NOMO-1 (cell line): Measurements from ENCODE around the gene MOB2.

Source experiments
- DNase-seq, 2 experiments: peaks; one replicate each; lab custom pipeline; 2025; ENCODE audit not compliant: unreplicated experiment in 2 of 2; lab: John Stamatoyannopoulos, UW

Gene MOB2

DNA sequence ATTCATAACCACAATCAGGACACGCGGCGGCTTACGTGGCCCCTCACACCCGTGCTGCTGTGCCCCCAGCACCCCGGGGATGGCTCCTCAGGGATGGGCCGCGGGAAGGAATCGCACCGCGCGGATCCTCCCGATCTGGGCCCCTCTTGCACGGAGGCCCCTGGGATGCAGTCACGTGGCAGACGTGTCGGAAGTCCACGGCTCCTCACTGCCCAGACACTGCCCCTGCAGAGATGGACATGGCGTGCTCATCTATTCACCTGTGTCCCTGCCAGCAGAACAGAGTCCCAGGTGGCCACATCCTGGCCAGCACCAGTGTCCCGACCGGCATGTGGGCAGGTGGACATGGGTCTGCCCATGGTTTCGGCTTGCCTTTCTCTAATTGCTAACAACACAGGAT is 12.8 kb downstream of the MOB2 start:
- no peak for DNase-seq

- DNase-seq = no peak
Observed at GRCh38 chr11:1473011-1473628, 13.5 kb downstream of the MOB2 start.

- no peak for DNase-seq
Observed at GRCh38 chr11:1472180-1473005, 14.2 kb downstream of the MOB2 start.

DNA sequence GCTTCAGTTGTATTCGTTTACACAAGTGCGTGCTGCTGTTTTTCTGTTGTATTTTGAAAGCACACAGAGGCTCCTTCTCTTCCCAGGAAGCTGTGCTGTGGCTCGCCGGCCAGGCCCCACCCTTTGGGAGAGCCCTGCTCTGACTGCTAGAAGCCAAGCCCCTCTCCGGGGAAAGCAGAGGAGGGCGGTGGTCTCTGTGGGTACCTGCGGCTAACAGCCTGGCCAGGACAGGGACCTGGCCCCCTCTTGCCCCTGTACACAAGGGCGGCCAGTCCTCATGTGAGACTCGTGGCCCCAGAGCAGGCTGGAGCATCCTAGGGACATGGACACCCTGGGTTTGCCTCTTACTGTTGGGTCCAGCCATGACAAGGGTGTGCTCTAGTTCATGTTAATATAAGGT is 14.8 kb downstream of the MOB2 start:
- DNase-seq = no peak

DNA sequence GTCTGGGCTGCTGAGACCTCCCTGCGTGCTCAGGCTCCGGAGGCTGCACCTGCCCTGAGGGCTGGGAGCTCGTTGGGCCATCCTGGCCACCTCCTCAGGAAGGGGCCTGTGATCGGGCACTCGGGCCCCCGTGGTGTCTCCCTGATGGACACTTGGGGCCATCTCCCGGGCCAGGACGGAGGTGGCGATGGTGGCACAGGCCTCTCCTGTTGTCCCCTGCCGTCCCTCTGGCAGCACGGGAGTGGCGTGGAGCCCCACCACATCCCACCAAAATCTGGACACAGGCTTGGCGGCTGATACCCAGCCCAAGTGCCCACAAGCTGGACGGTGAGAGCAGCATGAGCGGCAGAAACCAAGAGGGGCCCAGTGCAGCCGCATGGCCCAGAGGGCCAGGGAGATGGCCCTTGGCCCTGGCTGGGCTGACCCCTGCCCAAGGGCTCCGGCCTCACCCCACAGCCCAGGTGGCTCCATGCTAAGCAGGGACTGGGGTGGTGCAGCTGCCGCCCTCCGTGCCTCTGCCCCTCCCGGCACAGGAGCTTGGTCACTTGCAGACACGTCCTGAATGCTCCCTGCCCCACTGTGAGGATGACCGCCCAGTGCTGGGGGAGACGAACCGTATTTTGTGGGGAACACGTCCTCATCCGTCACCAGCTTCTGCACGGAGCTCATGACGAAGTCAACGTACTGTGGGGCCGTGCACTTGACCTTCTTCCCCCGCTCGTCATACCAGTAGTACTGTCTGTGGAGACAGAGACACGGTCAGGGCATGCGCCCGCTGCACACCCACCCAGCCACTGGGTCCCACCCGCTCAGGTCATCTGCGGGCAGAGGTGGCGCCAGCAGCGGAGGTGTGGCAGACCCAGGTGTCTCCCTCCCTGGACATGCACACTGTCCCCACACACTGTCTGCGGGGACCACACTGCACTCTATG is 15.6 kb downstream of the MOB2 start:
- no peak for DNase-seq

GRCh38 chr11:1469911-1470680 is 16.5 kb downstream of the MOB2 start:
- no peak for DNase-seq

DNA sequence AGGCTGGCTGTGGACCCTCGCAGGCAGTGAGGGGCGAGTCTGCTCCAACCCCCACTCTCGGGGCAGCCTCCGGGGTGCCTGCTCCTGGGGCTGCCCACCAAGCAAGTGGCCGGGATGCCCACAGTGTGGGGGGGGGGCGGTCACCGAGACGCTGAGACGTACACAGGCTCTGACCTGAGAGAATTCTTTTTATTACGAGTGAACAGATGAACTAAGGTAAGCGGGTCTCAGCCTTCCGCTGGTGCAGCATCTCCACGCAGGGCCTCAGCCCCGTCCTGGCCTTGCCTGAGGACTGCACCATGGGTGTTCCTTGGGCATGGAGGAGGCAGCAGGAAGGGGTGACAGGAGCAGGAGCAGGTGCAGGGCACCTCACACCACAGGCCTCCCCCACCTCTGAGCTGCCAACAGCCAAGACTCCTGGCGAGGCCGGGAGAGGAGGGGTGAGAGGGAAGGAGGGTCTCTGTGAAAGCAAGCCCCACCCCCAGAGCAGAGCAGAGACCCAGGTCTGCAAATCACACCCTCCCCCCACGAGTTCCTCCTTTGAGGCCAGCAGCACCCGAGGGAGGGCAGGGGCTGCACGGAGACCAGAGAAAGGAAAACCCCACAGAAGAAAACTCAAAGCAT is 17.2 kb downstream of the MOB2 start:
- DNase-seq = no peak

DNA sequence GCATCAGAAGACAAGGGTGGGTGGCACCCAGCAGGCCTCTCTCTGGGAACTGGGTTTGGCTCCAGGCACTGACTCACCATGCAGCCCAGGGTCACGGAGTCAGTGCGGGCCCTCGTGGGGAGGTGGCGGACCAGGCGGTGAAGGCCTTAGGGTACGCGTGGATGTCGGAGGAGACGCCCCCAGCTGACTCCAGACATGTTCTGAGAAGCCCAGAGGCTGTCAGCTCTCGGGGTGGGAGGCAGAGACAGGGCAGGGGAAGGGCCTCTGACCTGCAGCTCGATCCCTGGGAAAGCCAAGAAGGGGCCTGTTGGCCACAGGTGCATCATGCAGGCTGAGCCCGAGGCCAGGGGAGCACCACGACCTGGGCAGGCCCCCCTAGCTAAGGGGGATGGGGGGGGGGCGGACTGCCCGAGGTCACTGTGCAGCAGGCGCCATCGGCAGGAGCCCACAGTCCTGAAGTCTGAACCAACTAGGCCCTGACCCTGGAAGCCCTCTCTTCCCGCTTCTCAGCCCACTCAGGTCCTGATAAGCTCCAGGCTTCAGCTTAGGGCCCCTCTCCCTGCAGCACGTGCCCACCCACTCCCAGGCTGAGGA is 18.0 kb downstream of the MOB2 start:
- DNase-seq = no peak

DNA sequence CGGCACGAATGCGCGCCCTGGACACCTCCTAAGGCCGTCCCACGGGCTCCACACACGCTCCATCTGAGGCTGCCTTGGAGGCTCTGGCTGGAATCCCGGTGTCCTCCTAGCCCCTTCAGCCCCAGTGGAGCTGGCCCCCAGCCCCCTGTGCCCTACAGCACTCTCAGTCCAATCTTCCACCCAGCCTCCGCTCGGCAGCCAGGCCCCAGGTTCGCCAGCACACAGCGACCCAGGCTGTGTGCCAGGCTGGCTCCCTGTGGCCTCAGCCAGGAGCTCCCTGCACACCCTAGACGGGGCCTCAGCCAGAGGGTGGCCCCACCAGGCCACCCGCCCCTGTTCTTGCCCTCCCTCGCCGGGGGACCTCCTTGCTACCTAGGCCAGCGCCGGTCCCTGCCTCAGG is 18.6 kb downstream of the MOB2 start:
- DNase-seq = no peak

- no peak for DNase-seq
Observed at GRCh38 chr11:1467270-1467669, 19.3 kb downstream of the MOB2 start.

- no peak for DNase-seq
Observed at GRCh38 chr11:1466784-1467183, 19.8 kb downstream of the MOB2 start.

DNA sequence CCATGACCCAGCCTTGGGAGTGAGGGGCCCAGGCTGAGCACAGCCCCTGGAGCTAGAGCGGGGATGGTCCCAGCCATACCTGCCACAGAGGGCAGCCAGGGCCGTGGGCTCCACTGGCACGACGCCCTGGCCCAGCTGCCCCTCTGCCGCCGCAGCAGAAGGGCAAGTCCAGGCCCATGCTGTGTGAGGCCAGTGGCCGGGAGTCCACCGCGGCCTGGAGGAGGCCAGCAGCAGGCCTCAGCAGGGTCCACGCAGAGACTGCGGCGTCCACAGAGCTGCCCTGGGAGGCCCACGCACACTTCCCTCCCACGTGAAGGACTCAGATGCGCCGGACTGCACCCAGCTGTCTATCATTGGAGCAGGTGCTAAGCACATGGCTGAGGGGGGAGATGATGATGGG is 23.5 kb downstream of the MOB2 start:
- no peak for DNase-seq

DNA sequence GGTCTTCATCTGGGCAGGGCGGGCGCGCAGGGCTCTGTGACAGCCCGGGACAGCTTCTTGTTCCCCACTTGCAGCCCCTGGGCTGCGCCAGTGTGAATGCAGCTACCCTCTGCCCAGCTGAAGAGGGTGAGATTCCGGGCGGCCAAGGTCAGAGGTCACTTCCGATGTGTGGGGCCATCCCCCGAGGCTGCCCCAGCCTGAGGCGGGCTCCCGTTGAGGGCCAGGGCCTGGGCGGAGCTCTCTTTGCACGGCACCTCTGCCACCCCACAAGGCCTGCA is 23.9 kb downstream of the MOB2 start:
- DNase-seq = no peak

GRCh38 chr11:1461826-1462697 is 24.5 kb downstream of the MOB2 start:
- DNase-seq = no peak

DNA sequence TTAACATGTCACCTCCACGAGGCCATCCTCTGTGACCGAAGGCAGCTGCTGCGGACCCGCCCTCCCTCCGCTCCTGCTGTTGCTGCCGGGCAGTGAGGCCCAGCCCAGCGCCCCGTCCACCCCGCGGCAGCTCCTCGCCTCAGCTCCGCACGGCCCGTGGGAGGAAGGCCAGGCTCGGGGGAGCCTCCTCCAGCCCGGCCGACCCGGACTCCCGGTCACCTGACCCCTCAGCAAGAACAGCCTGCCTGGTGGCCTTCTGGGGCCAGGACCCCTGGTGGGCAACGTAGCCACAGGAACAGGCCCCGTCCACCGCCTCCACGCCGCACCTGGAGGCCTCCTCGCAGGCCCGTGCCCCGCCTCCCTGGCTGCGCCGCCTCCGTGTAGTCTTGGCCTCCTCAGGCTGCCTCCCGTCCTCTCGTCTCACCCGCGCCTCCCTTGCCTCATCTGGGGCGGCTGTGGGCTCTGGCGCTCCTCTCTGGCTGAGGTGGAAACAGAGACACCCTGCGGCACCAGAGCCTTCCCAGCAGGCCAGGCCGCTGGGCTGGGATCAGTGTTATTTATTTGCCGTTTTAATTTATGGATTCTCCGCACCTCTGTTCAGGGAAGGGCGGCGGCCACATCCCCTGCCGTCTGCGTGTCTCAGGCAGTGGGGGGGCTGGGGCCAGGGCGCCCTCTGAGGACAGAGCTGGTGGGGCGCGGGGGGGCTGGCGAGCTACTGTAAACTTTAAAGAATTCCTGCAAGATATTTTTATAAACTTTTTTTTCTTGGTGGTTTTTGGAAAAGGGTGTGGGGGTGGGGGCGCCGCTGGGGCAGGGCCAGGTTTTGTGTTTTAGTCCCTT is 25.4 kb downstream of the MOB2 start:
- no peak for DNase-seq

DNA sequence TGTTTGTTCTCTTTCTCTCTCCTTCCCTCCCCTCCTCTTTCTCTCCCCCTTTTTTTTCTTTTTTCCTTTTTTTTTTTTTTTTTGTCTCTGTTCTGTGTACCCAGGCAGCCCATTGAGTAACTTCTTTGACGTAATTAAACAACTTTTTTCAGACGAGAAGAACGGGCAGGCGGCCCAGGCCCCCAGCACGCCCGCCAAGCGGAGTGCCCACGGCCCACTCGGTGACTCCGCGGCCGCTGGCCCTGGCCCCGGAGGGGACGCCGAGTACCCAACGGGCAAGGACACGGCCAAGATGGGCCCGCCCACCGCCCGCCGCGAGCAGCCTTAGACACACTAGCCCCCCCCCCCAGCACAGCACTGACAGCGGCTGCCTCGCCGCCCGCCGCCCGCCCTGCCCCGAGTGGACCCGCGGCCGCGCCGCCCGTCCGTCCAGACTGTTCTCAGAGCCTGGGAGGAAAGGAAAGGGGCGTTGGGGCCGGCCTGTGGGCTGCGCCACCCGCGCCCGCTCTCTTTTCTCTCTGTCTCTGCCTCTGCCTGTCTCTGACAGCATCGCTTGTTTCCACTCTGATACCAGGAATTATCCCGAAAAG is 26.1 kb downstream of the MOB2 start:
- DNase-seq = no peak

DNA sequence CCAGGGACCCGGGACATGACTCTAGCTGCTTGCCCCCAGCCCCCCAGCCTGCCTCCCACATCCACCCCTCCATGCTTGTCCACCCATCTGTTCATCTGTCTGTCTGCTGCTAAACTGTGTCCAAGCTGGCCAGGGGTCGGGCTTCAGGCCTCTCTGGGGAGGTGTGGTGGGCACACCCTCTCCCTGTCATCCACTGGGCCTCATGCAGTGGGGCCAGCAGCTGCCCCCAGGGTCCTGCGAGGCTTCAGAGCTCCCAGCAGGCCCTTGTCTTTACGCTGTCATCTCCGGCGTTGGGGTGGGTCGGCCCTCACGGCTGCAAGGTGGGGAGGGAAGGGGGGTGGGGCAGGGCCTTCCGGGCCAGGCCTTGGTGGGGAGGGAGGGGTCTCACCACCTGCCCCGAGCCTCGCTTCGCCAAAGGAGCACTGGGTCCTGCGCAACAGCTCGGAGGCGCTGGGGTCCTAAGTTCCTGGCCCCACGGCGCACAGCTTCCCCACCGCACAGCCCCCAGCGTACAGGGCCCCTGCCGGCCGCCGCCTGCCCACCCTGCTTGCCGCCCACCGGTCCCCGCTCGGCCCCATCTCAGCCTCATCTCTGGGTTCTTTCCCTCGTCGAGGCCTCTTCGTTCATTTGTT is 26.7 kb downstream of the MOB2 start:
- DNase-seq = no peak

DNA sequence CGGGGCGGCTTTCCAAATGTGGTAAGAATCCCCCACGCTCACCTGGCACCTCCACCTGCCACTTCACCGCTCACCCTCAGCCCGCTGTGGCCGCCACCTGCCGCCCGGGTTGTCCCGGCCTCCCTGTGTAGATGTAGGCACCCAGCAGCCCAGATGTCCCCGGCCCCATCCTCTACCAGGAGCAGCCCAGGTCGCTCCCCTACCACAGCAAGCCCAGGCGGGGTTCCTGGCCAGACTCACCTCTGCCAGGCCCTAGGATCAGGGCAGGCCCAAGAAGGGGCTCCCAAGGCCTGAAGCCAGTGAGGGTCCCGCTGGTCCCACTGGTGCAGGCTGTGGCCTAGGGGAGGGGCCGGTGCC is 27.4 kb downstream of the MOB2 start:
- no peak for DNase-seq
